ENCODE measurements around the gene LYZL1.

DNA sequence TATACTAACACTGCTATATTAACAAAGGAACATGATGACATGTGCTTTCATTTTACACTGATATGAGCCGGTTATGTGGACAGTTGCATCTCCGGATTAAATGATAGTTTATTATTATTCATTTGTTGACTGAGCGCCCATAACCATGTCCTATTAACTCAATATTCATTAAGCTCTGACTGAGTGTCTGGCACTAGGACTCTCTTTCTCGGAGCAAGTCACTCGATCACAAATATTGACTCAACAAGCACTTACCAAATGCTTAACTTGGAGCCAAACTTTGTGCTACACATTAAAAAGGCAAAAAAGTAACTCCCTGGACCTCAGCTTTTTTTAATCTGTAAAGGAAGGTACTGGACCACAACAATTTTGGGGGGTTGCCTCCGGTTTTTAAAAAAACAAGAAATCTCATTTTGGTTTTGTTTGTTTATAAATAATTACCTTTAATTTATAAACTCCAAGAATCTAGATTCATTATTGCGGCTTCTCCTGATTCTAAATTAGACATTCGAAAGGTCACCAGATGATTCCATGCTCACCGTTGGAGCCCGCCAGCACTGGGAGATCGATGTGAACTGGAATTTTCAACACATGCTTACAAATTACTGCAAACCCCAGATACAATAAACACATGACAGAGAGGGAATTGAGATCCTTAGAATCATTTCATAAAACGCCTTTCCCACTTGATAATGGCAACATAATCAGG, 8.9 kb upstream of the LYZL1 start:
- TF ChIP-seq, protein P1, sequence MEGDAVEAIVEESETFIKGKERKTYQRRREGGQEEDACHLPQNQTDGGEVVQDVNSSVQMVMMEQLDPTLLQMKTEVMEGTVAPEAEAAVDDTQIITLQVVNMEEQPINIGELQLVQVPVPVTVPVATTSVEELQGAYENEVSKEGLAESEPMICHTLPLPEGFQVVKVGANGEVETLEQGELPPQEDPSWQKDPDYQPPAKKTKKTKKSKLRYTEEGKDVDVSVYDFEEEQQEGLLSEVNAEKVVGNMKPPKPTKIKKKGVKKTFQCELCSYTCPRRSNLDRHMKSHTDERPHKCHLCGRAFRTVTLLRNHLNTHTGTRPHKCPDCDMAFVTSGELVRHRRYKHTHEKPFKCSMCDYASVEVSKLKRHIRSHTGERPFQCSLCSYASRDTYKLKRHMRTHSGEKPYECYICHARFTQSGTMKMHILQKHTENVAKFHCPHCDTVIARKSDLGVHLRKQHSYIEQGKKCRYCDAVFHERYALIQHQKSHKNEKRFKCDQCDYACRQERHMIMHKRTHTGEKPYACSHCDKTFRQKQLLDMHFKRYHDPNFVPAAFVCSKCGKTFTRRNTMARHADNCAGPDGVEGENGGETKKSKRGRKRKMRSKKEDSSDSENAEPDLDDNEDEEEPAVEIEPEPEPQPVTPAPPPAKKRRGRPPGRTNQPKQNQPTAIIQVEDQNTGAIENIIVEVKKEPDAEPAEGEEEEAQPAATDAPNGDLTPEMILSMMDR (IDR thresholded peaks at IDR 0.05), result no peak
- TF ChIP-seq POLR2A (IDR thresholded peaks at IDR 0.05), result no peak

Data from right lobe of liver (tissue), 4 donors.